OCI-LY1 (cell line): ENCODE measurements around the gene ATP5F1D.

Source experiments
- H2AFZ ChIP-seq: fragments of 200-600 bp; sonication (generic), shearing (Covaris generic); 2 replicates; pipeline ENCODE4 v1.6.0; 2014; ENCODE audit warnings: antibody characterized with exemption, mild to moderate bottlenecking, low read length
- H3F3A ChIP-seq: fragments of 200-600 bp; sonication (generic), shearing (Covaris generic); 2 replicates; pipeline ENCODE4 v1.6.0; 2014; ENCODE audit warnings: mild to moderate bottlenecking, antibody characterized with exemption, low read length, moderate library complexity; ENCODE audit not compliant: insufficient read depth
- H3K27ac ChIP-seq: fragments of 200-600 bp; sonication (generic); 2 replicates; pipeline ENCODE4 v1.5.1; 2014; ENCODE audit warnings: low read length, mixed run types, mild to moderate bottlenecking, low read depth; ENCODE audit not compliant: poor library complexity, severe bottlenecking
- H3K27me3 ChIP-seq: fragments of 200-600 bp; sonication (generic); 2 replicates; pipeline ENCODE4 v1.6.0; 2014; ENCODE audit warnings: antibody characterized with exemption, mild to moderate bottlenecking, low read length, moderate library complexity; ENCODE audit not compliant: insufficient read depth
- H3K36me3 ChIP-seq: fragments of 200-600 bp; sonication (generic); 2 replicates; pipeline ENCODE4 v1.6.1; 2014; ENCODE audit warnings: mild to moderate bottlenecking, antibody characterized with exemption, low read length, moderate library complexity, mixed read lengths; ENCODE audit not compliant: insufficient read depth
- H3K4me1 ChIP-seq: fragments of 200-600 bp; sonication (generic); 2 replicates; pipeline ENCODE4 v1.5.1; 2014; ENCODE audit warnings: mild to moderate bottlenecking, low read length, moderate library complexity; ENCODE audit not compliant: insufficient read depth, severe bottlenecking
- H3K4me2 ChIP-seq: fragments of 200-600 bp; sonication (generic), shearing (Covaris generic); 2 replicates; pipeline ENCODE4 v1.6.1; 2014; ENCODE audit warnings: low read length
- H3K4me3 ChIP-seq: fragments of 200-600 bp; sonication (generic); 2 replicates; pipeline ENCODE4 v1.5.1; 2014; ENCODE audit warnings: low read length, low read depth, mild to moderate bottlenecking, mixed read lengths; ENCODE audit not compliant: poor library complexity, severe bottlenecking
- H3K79me2 ChIP-seq: fragments of 200-600 bp; shearing (Covaris generic); 2 replicates; pipeline ENCODE4 v1.6.1; 2016; ENCODE audit warnings: mixed run types, low read length, mixed read lengths; ENCODE audit not compliant: insufficient read depth
- H3K9ac ChIP-seq: fragments of 200-600 bp; sonication (generic), shearing (Covaris generic); 2 replicates; pipeline ENCODE4 v1.6.1; 2014; ENCODE audit warnings: mild to moderate bottlenecking, low read length, mixed read lengths
- H3K9me2 ChIP-seq: fragments of 200-600 bp; sonication (generic), shearing (Covaris generic); 2 replicates; pipeline ENCODE4 v1.6.1; 2014; ENCODE audit warnings: low read depth, mild to moderate bottlenecking, low read length, mixed read lengths
- H3K9me3 ChIP-seq: fragments of 200-600 bp; shearing (Covaris generic); 2 replicates; pipeline ENCODE4 v1.6.1; 2014; ENCODE audit warnings: low read length, mixed read lengths
- H4K20me1 ChIP-seq: fragments of 200-600 bp; sonication (generic), shearing (Covaris generic); 2 replicates; pipeline ENCODE4 v1.6.0; 2016; ENCODE audit warnings: mild to moderate bottlenecking, low read length; ENCODE audit not compliant: insufficient read depth
- CTCF ChIP-seq: fragments of 200-600 bp; sonication (generic), shearing (Covaris generic); IDR thresholded peaks from 2 replicates; pipeline ENCODE4 v1.5.1; 2017; ENCODE audit warnings: mild to moderate bottlenecking, antibody characterized with exemption, low read length, moderate library complexity, mixed read lengths
- EZH2 ChIP-seq: fragments of 200-600 bp; sonication (generic), shearing (Covaris generic); IDR thresholded peaks from 2 replicates; pipeline ENCODE4 v1.8.0; 2017; ENCODE audit warnings: borderline replicate concordance, mixed run types, mild to moderate bottlenecking, antibody characterized with exemption, low read length, moderate library complexity, mixed read lengths

The ATP5F1D gene

GRCh38 chr19:1222394-1222793 is 19.2 kb upstream of the ATP5F1D start:
- Histone ChIP-seq H3K4me1 (peaks cover 18% of the 10 kb centered on the region), H4K20me1 (no peaks in the 10 kb centered on the region), H3K9me3 (no peaks in the 10 kb centered on the region), H3K9ac (no peak overlapping the region), H3K27me3 (no peaks in the 10 kb centered on the region), H3K27ac (no peak overlapping the region), H3K79me2 (no peaks in the 10 kb centered on the region), H3K36me3 (peaks cover 43% of the 10 kb centered on the region; the same call in 1 of the 2 replicates), H3K4me2 (no peak overlapping the region), H3K4me3 (no peak overlapping the region), H3K9me2 (no peaks in the 10 kb centered on the region), H2AFZ (no peak overlapping the region), H3F3A (no peaks in the 10 kb centered on the region)
- no peak for TF ChIP-seq CTCF
- no peak for TF ChIP-seq EZH2

GRCh38 chr19:1223018-1223855 is 18.3 kb upstream of the ATP5F1D start:
- Histone ChIP-seq H3K27ac (no peak overlapping the region), H2AFZ (no peak overlapping the region), H3F3A (no peaks in the 10 kb centered on the region), H4K20me1 (no peaks in the 10 kb centered on the region), H3K4me1 (peaks cover 14% of the 10 kb centered on the region), H3K36me3 (peaks cover 48% of the 10 kb centered on the region), H3K4me3 (no peak overlapping the region), H3K27me3 (no peaks in the 10 kb centered on the region), H3K9me2 (no peaks in the 10 kb centered on the region), H3K9me3 (no peaks in the 10 kb centered on the region), H3K9ac (no peak overlapping the region), H3K79me2 (no peaks in the 10 kb centered on the region), H3K4me2 (no peak overlapping the region)
- peak; percentile 66 for TF ChIP-seq CTCF
- TF ChIP-seq EZH2: no peak

- Histone ChIP-seq H3K36me3 (peaks cover 48% of the 10 kb centered on the region), H3K9me2 (no peaks in the 10 kb centered on the region), H3K27ac (no peak overlapping the region), H3F3A (no peaks in the 10 kb centered on the region), H3K27me3 (no peaks in the 10 kb centered on the region), H3K4me3 (no peak overlapping the region), H3K9ac (no peak overlapping the region), H4K20me1 (no peaks in the 10 kb centered on the region), H2AFZ (no peak overlapping the region), H3K4me2 (no peak overlapping the region), H3K79me2 (no peaks in the 10 kb centered on the region), H3K4me1 (peaks cover 14% of the 10 kb centered on the region), H3K9me3 (no peaks in the 10 kb centered on the region)
- TF ChIP-seq CTCF: no peak
- TF ChIP-seq EZH2: no peak
Observed at GRCh38 chr19:1224047-1224825, 17.3 kb upstream of the ATP5F1D start.
